ENCODE measurements around the gene AGAP3.

Gene AGAP3

DNA sequence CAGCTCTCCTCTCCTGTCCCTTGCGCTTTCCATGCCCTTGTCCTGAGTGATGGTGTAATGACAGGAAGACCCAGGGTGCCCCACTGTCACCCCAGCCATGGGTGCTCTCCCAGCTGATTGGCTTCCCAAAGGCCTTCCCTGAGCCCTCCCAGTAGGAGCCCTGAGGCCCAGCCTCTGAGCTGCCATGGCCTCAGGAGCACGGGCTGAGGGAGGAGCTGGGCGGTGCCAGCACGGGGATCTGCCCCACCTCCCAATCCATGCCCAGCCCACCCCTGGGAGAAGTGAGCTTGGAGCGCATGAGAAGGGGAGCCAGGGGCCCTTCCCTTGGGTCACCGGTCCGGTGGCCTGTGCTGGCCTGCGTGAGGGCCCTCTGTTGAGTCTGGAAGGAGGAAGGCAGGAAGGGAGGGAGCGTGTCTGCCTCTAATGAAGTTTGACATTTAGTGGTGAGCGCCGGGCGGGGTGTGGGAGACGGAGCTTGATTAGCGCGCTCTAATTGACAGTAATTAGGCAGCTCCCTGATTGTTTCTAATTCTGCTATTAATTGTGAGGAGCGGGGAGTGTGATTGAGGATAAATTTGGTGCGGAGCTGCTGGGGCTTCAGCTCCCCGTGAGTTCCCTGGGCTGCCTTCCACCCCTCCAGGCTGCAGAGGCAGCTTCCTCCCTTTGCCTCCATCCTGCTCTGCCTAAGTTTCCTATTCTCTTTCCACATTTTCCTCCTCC is 53.0 kb downstream of the AGAP3 start:
- H3K4me3 ChIP-seq (ENCODE audit: control insufficient read depth in 1 of 7, extremely low read depth in 1 of 7, insufficient read depth in 4 of 7, low read depth in 2 of 7, low read length in 6 of 7), result no peak overlapping the region
- peaks cover 0 to 2% (median under 1%) of the 10 kb centered on the region in 4 experiments for H3K4me1 ChIP-seq (ENCODE audit: control extremely low read depth in 1 of 4, control insufficient read depth in 4 of 4, insufficient read depth in 4 of 4, low read length in 3 of 4)
- no peak overlapping the region for H3K27ac ChIP-seq (ENCODE audit: insufficient read depth in 1 of 2, low read depth in 1 of 2, low read length in 2 of 2, poor library complexity in 1 of 2, severe bottlenecking in 2 of 2)
- ChIA-PET CTCF (interaction anchor here (1.3 to 2.4 kb wide), 9 partner anchors 9 to 104 kb away, joined by 3 to 11 read pairs (median 4); no protein-coding TSS in a partner anchor), POLR2A (no interaction called here)
- DNase-seq, result no peak
- no peaks in the 10 kb centered on the region for H3K27me3 ChIP-seq (replicated peaks in 2 of 5; ENCODE audit: control insufficient read depth in 4 of 5, insufficient read depth in 5 of 5, low read length in 4 of 5)
- H3K36me3 ChIP-seq (ENCODE audit: control insufficient read depth in 4 of 4, insufficient read depth in 4 of 4, low read length in 3 of 4), result peaks cover 4 to 71% (median 39%) of the 10 kb centered on the region in 4 experiments
- H3K9me3 ChIP-seq (ENCODE audit: control extremely low read depth in 1 of 5, control insufficient read depth in 4 of 5, insufficient read depth in 2 of 5, low read depth in 1 of 5, low read length in 4 of 5), result no peaks in the 10 kb centered on the region
- 96% methylated on average over 13 of the region's 18 CpGs for WGBS (ENCODE audit: insufficient coverage)

DNA sequence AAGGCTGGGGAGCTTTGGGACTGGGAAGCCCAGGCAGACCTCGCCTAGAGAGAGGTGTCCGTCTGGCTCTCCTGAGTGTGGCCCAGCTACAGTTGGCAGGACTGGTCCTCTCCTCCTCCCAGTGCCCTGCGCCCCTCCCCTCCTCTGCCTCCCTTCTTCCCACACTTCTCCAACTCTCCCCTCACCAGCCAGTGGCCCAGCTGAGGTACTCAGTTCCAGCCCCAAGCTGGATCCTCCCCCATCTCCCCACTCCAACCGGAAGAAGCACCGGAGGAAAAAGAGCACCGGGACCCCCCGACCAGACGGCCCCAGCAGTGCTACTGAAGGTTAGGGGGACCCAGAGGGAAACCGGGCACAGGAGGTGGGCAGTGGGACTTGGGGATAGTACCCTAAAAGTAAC is 53.5 kb downstream of the AGAP3 start:
- DNase-seq, result no peak
- Histone ChIP-seq H3K27me3 (replicated peaks in 2 of 5; ENCODE audit: control insufficient read depth in 4 of 5, insufficient read depth in 5 of 5, low read length in 4 of 5) (no peaks in the 10 kb centered on the region), H3K9me3 (ENCODE audit: control extremely low read depth in 1 of 5, control insufficient read depth in 4 of 5, insufficient read depth in 2 of 5, low read depth in 1 of 5, low read length in 4 of 5) (no peaks in the 10 kb centered on the region), H3K36me3 (ENCODE audit: control insufficient read depth in 4 of 4, insufficient read depth in 4 of 4, low read length in 3 of 4) (peaks cover 4 to 67% (median 36%) of the 10 kb centered on the region in 4 experiments), H3K4me1 (ENCODE audit: control extremely low read depth in 1 of 4, control insufficient read depth in 4 of 4, insufficient read depth in 4 of 4, low read length in 3 of 4) (peaks cover 0 to 2% (median under 1%) of the 10 kb centered on the region in 4 experiments), H3K27ac (ENCODE audit: insufficient read depth in 1 of 2, low read depth in 1 of 2, low read length in 2 of 2, poor library complexity in 1 of 2, severe bottlenecking in 2 of 2) (no peak overlapping the region), H3K4me3 (ENCODE audit: control insufficient read depth in 1 of 7, extremely low read depth in 1 of 7, insufficient read depth in 4 of 7, low read depth in 2 of 7, low read length in 6 of 7) (no peak overlapping the region)
- 100% methylated on average over 3 of the region's 9 CpGs for WGBS (ENCODE audit: insufficient coverage)
- POLR2A ChIA-PET, result no interaction called here
- CTCF ChIA-PET, result interaction anchor here (1.3 to 2.4 kb wide), 6 partner anchors 8 to 104 kb away, joined by 3 to 11 read pairs (median 5); no protein-coding TSS in a partner anchor

DNA sequence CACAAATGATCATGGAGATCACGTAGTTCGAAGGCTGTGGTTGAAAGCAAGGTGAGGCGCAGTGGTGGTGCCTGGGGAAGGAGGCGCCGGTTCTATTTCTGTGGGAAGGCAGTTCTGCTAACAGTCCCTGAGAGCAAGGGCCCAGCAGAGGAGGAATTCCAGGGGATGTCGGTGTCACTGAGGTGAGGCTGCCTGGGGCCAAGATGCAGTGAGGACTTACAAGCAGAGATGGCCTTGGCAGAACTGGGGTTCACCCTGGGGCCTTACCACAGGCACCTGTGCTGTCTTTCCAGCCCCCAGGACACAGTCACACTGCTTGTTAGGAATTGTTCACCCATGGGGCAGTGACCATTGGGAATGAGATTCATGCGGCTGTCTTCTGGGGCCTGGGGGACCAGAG is 54.6 kb downstream of the AGAP3 start:
- DNase-seq, result no peak
- Histone ChIP-seq H3K4me3 (ENCODE audit: control insufficient read depth in 1 of 7, extremely low read depth in 1 of 7, insufficient read depth in 4 of 7, low read depth in 2 of 7, low read length in 6 of 7) (no peak overlapping the region), H3K9me3 (ENCODE audit: control extremely low read depth in 1 of 5, control insufficient read depth in 4 of 5, insufficient read depth in 2 of 5, low read depth in 1 of 5, low read length in 4 of 5) (no peaks in the 10 kb centered on the region), H3K27ac (ENCODE audit: insufficient read depth in 1 of 2, low read depth in 1 of 2, low read length in 2 of 2, poor library complexity in 1 of 2, severe bottlenecking in 2 of 2) (no peak overlapping the region), H3K27me3 (replicated peaks in 2 of 5; ENCODE audit: control insufficient read depth in 4 of 5, insufficient read depth in 5 of 5, low read length in 4 of 5) (no peaks in the 10 kb centered on the region), H3K36me3 (ENCODE audit: control insufficient read depth in 4 of 4, insufficient read depth in 4 of 4, low read length in 3 of 4) (peaks cover 4 to 62% (median 29%) of the 10 kb centered on the region in 4 experiments), H3K4me1 (ENCODE audit: control extremely low read depth in 1 of 4, control insufficient read depth in 4 of 4, insufficient read depth in 4 of 4, low read length in 3 of 4) (peaks cover 0 to 2% (median under 1%) of the 10 kb centered on the region in 4 experiments)
- 99% methylated on average over 7 of the region's 7 CpGs for WGBS (ENCODE audit: insufficient coverage)
- ChIA-PET CTCF (interaction anchor here (1.0 to 1.5 kb wide), 3 partner anchors 10 to 105 kb away, joined by 3 to 5 read pairs (median 3); no protein-coding TSS in a partner anchor), POLR2A (no interaction called here)

DNA sequence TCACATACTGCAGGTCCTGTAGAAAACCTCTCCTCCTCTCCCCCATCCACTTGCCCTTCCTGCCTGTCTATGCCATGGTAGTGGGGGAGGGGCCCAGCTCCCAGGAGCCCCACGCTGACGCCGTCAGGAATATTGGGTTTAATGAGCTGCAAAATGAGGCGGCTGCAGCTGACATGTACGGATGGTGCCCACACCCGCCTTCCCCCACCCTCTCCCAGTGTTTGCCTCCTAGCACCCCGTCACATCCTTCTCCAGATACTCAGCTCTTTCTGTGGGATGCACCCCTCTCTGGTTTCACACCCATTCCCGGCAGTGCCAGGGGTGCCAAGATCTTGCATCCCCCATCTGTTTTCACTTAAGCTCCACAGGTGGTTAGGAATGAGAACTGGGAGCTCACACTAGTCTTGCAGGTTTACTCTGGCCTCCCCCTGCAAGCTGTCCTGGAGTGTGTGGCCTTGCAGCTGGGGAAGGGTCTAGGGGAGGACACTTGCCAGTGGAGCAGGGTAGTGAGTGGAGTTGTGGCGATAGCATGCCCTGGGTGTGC is 55.1 kb downstream of the AGAP3 start:
- Histone ChIP-seq H3K4me1 (ENCODE audit: control extremely low read depth in 1 of 4, control insufficient read depth in 4 of 4, insufficient read depth in 4 of 4, low read length in 3 of 4) (peaks cover 0 to 2% (median under 1%) of the 10 kb centered on the region in 4 experiments), H3K4me3 (ENCODE audit: control insufficient read depth in 1 of 7, extremely low read depth in 1 of 7, insufficient read depth in 4 of 7, low read depth in 2 of 7, low read length in 6 of 7) (no peak overlapping the region), H3K9me3 (ENCODE audit: control extremely low read depth in 1 of 5, control insufficient read depth in 4 of 5, insufficient read depth in 2 of 5, low read depth in 1 of 5, low read length in 4 of 5) (no peaks in the 10 kb centered on the region), H3K36me3 (ENCODE audit: control insufficient read depth in 4 of 4, insufficient read depth in 4 of 4, low read length in 3 of 4) (peaks cover 4 to 56% (median 27%) of the 10 kb centered on the region in 4 experiments), H3K27ac (ENCODE audit: insufficient read depth in 1 of 2, low read depth in 1 of 2, low read length in 2 of 2, poor library complexity in 1 of 2, severe bottlenecking in 2 of 2) (no peak overlapping the region), H3K27me3 (replicated peaks in 2 of 5; ENCODE audit: control insufficient read depth in 4 of 5, insufficient read depth in 5 of 5, low read length in 4 of 5) (no peaks in the 10 kb centered on the region)
- CTCF ChIA-PET, result interaction anchor here (0.9 to 2.9 kb wide), 6 partner anchors 10 to 105 kb away, joined by 3 to 9 read pairs (median 3); no protein-coding TSS in a partner anchor
- no peak for DNase-seq
- POLR2A ChIA-PET, result no interaction called here
- WGBS (ENCODE audit: insufficient coverage), result 100% methylated on average over 4 of the region's 9 CpGs

DNA sequence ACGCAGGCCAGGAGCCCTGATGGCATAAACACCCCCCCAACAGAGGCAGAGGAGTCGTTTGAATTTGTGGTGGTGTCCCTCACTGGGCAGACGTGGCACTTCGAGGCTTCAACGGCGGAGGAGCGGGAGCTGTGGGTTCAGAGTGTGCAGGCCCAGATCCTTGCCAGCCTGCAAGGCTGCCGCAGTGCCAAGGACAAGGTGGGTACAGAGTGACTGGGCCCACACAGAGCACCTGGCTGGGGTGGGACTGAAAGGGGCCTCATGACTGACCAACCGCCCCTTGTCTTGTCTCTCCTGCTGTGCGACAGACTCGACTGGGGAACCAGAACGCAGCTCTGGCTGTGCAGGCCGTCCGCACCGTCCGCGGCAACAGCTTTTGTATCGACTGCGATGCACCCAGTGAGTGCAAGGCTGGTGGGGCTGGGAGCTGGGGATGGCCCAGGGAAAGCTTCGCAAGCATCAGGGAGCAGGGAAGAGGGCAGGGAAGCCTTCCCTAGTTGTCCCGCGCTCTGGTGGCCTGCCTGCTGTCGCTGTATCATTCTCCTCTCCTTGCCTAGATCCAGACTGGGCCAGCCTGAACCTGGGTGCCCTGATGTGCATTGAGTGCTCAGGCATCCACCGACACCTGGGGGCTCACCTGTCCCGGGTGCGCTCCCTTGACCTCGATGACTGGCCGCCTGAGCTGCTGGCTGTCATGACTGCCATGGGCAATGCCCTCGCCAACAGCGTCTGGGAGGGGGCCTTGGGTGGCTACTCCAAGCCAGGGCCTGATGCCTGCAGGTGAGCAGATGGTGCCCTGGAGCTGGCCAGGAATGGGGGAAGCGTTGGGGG is 55.8 kb downstream of the AGAP3 start:
- DNase-seq, result no peak
- 98% methylated on average over 29 of the region's 31 CpGs for WGBS (ENCODE audit: insufficient coverage)
- Histone ChIP-seq H3K27ac (ENCODE audit: insufficient read depth in 1 of 2, low read depth in 1 of 2, low read length in 2 of 2, poor library complexity in 1 of 2, severe bottlenecking in 2 of 2) (no peak overlapping the region), H3K27me3 (replicated peaks in 2 of 5; ENCODE audit: control insufficient read depth in 4 of 5, insufficient read depth in 5 of 5, low read length in 4 of 5) (no peaks in the 10 kb centered on the region), H3K4me3 (ENCODE audit: control insufficient read depth in 1 of 7, extremely low read depth in 1 of 7, insufficient read depth in 4 of 7, low read depth in 2 of 7, low read length in 6 of 7) (no peak overlapping the region), H3K9me3 (ENCODE audit: control extremely low read depth in 1 of 5, control insufficient read depth in 4 of 5, insufficient read depth in 2 of 5, low read depth in 1 of 5, low read length in 4 of 5) (no peaks in the 10 kb centered on the region), H3K36me3 (ENCODE audit: control insufficient read depth in 4 of 4, insufficient read depth in 4 of 4, low read length in 3 of 4) (peaks cover 4 to 52% (median 25%) of the 10 kb centered on the region in 4 experiments), H3K4me1 (ENCODE audit: control extremely low read depth in 1 of 4, control insufficient read depth in 4 of 4, insufficient read depth in 4 of 4, low read length in 3 of 4) (peaks cover 0 to 2% (median under 1%) of the 10 kb centered on the region in 4 experiments)
- ChIA-PET POLR2A (no interaction called here), CTCF (interaction anchor here (0.8 to 2.9 kb wide), 8 partner anchors 9 to 123 kb away, joined by 3 to 9 read pairs (median 3); partner anchors contain the start of gene GBX1)

DNA sequence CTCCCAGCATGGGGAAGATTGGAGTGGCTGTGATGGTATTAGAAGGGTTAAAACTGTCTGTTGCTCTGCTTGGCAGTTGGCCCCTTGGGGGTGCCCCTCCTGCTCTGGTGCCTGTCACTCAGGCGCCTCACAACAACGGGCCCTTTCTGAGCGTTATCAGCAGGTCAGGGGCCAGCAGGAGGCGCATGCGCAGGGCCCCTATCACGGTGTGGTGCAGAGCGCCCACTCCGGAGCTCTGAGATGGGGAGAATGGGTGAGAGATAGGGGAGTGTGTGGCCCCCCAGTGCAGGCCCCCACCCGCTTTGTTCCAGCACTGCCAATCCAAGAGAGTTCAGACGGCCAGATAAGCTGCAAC is 56.4 kb downstream of the AGAP3 start:
- Histone ChIP-seq H3K4me1 (ENCODE audit: control extremely low read depth in 1 of 4, control insufficient read depth in 4 of 4, insufficient read depth in 4 of 4, low read length in 3 of 4) (peaks cover 0 to 2% (median under 1%) of the 10 kb centered on the region in 4 experiments), H3K27me3 (replicated peaks in 2 of 5; ENCODE audit: control insufficient read depth in 4 of 5, insufficient read depth in 5 of 5, low read length in 4 of 5) (no peaks in the 10 kb centered on the region), H3K27ac (ENCODE audit: insufficient read depth in 1 of 2, low read depth in 1 of 2, low read length in 2 of 2, poor library complexity in 1 of 2, severe bottlenecking in 2 of 2) (no peak overlapping the region), H3K9me3 (ENCODE audit: control extremely low read depth in 1 of 5, control insufficient read depth in 4 of 5, insufficient read depth in 2 of 5, low read depth in 1 of 5, low read length in 4 of 5) (no peaks in the 10 kb centered on the region), H3K4me3 (ENCODE audit: control insufficient read depth in 1 of 7, extremely low read depth in 1 of 7, insufficient read depth in 4 of 7, low read depth in 2 of 7, low read length in 6 of 7) (no peak overlapping the region), H3K36me3 (ENCODE audit: control insufficient read depth in 4 of 4, insufficient read depth in 4 of 4, low read length in 3 of 4) (peaks cover 4 to 49% (median 25%) of the 10 kb centered on the region in 4 experiments)
- CTCF ChIA-PET, result interaction anchor here (0.8 to 2.9 kb wide), 7 partner anchors 12 to 124 kb away, joined by 3 to 9 read pairs (median 3); partner anchors contain the start of gene GBX1
- DNase-seq, result peak in 2 of 3 donors; percentile 31 to 47
- WGBS (ENCODE audit: insufficient coverage), result 84% methylated on average over 3 of the region's 10 CpGs
- POLR2A ChIA-PET, result no interaction called here
